Measurements from ENCODE around the gene SLAMF6. TPM values are rescaled to one million over a fixed set of nuclear protein-coding genes. Genes with fewer than 3 reads are reported as not detected.

The SLAMF6 gene
- total RNA-seq, result 5.5 TPM
- polyA plus RNA-seq (ENCODE audit: insufficient read depth, low read depth, low replicate concordance), result not detected
- long read RNA-seq, donor 1, result 0 reads
- long read RNA-seq, donor 2, result 0 reads
- long read RNA-seq, donor 3, result 0 reads
- long read RNA-seq, donor 4, result 0 reads
- long read RNA-seq, donor 5, result 0 reads
- long read RNA-seq, donor 6, result 0 reads
- long read RNA-seq, donor 7, result 0 reads
- long read RNA-seq, donor 8, result 0 reads
- long read RNA-seq, donor 9, result 0 reads
- long read RNA-seq, donor 10, result 0 reads

DNA sequence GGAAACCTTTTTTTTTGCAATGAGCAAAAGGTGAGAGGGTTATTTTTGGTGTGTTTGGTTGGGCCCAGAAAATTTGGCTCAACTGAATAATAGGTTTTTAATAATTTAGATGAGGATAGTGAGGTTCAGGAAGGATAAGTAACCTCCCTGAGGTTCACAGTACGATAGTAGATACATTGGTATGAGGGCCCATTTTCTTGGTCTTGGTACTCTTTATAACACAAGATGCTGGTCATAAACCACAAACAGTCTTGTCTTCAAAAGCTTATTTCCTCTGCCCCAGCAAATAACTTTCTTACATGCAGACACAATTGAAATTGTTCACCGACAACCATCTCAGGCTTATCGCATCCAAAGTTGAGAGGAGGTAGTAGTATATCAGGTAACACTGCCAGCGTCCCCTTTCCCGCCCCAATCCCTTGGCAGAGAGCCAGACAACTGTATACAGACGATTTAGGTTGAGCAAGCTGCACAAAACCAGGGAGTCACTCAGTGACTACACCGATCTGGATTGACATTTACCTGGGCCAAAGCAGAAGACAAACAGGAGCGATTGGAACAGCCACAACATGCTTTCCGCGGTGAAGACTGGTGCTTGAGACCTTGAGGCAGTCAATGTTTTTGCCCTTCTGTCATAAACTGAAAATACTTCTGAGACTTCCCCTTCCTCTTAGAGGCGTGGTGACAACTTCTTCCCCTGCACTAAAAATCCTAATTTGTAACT, at the start of gene SLAMF6:
SLAMF6 (minus strand) TSS at position 634 of the 724 bp plus-strand sequence; CDS start at position 571, 63 bp downstream.
- DNase-seq, result no peak
- Histone ChIP-seq H3K4me3 (ENCODE audit: low read length in 3 of 3) (peak within 1 kb of the TSS in 1 of 3 donors; percentile 40), H3K9ac (ENCODE audit: low read length in 3 of 3) (no peak within 1 kb of the TSS), H3K9me3 (ENCODE audit: control insufficient read depth in 2 of 3, insufficient read depth in 1 of 3, low read length in 3 of 3) (no peaks in the 10 kb centered on the region), H3K4me1 (ENCODE audit: control insufficient read depth in 2 of 3, insufficient read depth in 2 of 3, low read depth in 1 of 3, low read length in 3 of 3) (no peaks in the 10 kb centered on the region), H3K36me3 (ENCODE audit: control insufficient read depth in 2 of 3, insufficient read depth in 3 of 3, low read length in 3 of 3) (no peaks in the 10 kb centered on the region), H3K27me3 (ENCODE audit: control insufficient read depth, insufficient read depth, low read length) (no peaks in the 10 kb centered on the region), H3K27ac (ENCODE audit: low read depth in 2 of 2, low read length in 2 of 2) (no peak within 1 kb of the TSS)
- TF ChIP-seq, protein P1, sequence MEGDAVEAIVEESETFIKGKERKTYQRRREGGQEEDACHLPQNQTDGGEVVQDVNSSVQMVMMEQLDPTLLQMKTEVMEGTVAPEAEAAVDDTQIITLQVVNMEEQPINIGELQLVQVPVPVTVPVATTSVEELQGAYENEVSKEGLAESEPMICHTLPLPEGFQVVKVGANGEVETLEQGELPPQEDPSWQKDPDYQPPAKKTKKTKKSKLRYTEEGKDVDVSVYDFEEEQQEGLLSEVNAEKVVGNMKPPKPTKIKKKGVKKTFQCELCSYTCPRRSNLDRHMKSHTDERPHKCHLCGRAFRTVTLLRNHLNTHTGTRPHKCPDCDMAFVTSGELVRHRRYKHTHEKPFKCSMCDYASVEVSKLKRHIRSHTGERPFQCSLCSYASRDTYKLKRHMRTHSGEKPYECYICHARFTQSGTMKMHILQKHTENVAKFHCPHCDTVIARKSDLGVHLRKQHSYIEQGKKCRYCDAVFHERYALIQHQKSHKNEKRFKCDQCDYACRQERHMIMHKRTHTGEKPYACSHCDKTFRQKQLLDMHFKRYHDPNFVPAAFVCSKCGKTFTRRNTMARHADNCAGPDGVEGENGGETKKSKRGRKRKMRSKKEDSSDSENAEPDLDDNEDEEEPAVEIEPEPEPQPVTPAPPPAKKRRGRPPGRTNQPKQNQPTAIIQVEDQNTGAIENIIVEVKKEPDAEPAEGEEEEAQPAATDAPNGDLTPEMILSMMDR (IDR thresholded peaks at IDR 0.05; ENCODE audit: borderline replicate concordance, extremely low read depth, insufficient read depth), result no peak
- intact Hi-C loops (cut with DNase I), result no loop called here
- no peak for FAIRE-seq

- intact Hi-C loops (cut with DNase I), result no loop called here
- DNase-seq (no peak), FAIRE-seq (no peak)
- H3K27me3 ChIP-seq (ENCODE audit: control insufficient read depth, insufficient read depth, low read length), result no peaks in the 10 kb centered on the region
- no peak overlapping the region for H3K4me3 ChIP-seq (ENCODE audit: low read length in 3 of 3)
- H3K9me3 ChIP-seq (ENCODE audit: control insufficient read depth in 2 of 3, insufficient read depth in 1 of 3, low read length in 3 of 3), result no peaks in the 10 kb centered on the region
- no peaks in the 10 kb centered on the region for H3K4me1 ChIP-seq (ENCODE audit: control insufficient read depth in 2 of 3, insufficient read depth in 2 of 3, low read depth in 1 of 3, low read length in 3 of 3)
- no peak overlapping the region for H3K27ac ChIP-seq (ENCODE audit: low read depth in 2 of 2, low read length in 2 of 2)
- no peak overlapping the region for H3K9ac ChIP-seq (ENCODE audit: low read length in 3 of 3)
- TF ChIP-seq, protein P1 (IDR thresholded peaks at IDR 0.05; ENCODE audit: borderline replicate concordance, extremely low read depth, insufficient read depth), result no peak
- no peaks in the 10 kb centered on the region for H3K36me3 ChIP-seq (ENCODE audit: control insufficient read depth in 2 of 3, insufficient read depth in 3 of 3, low read length in 3 of 3)
These were observed 47.8 kb upstream of the SLAMF6 start for GRCh38 chr1:160570840-160571239.

GRCh38 chr1:160569806-160570205, 46.8 kb upstream of the SLAMF6 start:
- H3K36me3 ChIP-seq (ENCODE audit: control insufficient read depth in 2 of 3, insufficient read depth in 3 of 3, low read length in 3 of 3), result no peaks in the 10 kb centered on the region
- H3K4me3 ChIP-seq (ENCODE audit: low read length in 3 of 3), result no peak overlapping the region
- no peaks in the 10 kb centered on the region for H3K9me3 ChIP-seq (ENCODE audit: control insufficient read depth in 2 of 3, insufficient read depth in 1 of 3, low read length in 3 of 3)
- TF ChIP-seq, protein P1 (IDR thresholded peaks at IDR 0.05; ENCODE audit: borderline replicate concordance, extremely low read depth, insufficient read depth), result no peak
- no peaks in the 10 kb centered on the region for H3K27me3 ChIP-seq (ENCODE audit: control insufficient read depth, insufficient read depth, low read length)
- intact Hi-C loops (cut with DNase I), result no loop called here
- H3K27ac ChIP-seq (ENCODE audit: low read depth in 2 of 2, low read length in 2 of 2), result no peak overlapping the region
- DNase-seq, result no peak
- H3K9ac ChIP-seq (ENCODE audit: low read length in 3 of 3), result no peak overlapping the region
- FAIRE-seq, result no peak
- no peaks in the 10 kb centered on the region for H3K4me1 ChIP-seq (ENCODE audit: control insufficient read depth in 2 of 3, insufficient read depth in 2 of 3, low read depth in 1 of 3, low read length in 3 of 3)
